Ovary (tissue), 3 donors: Measurements from ENCODE around the gene SASH3.

Experiments
- POLR2A ChIP-seq: fragments of 450-650 bp; IDR thresholded peaks from one replicate; pipeline ENCODE4 v1.6.1; 2017; ENCODE audit warnings: antibody characterized with exemption, mild to moderate bottlenecking, moderate library complexity
- TF ChIP-seq, protein P1 (sequence below), 3 donors: fragments of 450-650 bp in 2 of 3; fragments of 200-600 bp in 1 of 3; IDR thresholded peaks; one replicate each; pipeline versions ENCODE4 v1.5.1 to v1.8.0; 2016 to 2022; ENCODE audit warnings: antibody characterized with exemption in 3 of 3, mild to moderate bottlenecking in 1 of 3
- donor health status: DM: no; HTN: no; CAD: no.

DNA sequence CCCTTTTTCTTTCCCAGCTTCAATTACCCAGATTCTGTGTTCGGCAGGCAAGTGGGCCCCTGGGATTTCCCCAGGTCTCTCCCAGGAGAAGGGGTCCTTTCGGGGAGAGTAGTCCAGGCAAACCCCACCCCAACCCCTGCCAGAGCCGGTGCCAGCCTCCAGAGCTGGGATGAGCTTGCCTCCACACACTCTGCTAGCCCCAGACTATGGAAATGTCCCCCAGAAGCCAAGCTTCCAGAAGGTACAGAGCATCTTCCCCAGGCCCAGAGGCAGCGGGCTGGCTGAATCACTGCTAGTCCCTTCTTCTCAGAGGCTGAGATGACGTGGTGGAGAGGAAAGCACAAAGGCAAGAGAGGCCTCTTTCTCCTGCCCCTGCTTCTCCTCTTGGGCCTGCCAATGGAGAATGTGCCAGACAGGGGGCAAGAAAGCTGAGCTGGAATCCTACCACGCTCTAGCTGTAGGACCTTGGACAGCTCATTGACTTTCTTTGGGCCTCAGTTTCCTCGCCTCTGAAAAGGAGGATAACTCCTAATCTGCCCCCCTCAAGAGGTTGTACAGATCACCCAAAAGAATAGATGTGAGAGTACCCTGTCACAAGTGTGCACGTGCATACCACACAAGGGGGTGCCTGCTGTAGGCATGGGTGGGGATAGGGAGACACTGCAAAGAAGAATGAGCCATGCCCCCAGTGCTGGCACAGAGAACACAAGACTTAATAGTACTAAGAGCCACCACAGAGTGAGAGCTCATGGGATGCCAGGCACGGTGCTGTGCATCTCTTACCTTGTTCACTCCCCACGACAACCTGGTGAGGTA is 2.1 kb downstream of the SASH3 start:
- TF ChIP-seq, protein P1, sequence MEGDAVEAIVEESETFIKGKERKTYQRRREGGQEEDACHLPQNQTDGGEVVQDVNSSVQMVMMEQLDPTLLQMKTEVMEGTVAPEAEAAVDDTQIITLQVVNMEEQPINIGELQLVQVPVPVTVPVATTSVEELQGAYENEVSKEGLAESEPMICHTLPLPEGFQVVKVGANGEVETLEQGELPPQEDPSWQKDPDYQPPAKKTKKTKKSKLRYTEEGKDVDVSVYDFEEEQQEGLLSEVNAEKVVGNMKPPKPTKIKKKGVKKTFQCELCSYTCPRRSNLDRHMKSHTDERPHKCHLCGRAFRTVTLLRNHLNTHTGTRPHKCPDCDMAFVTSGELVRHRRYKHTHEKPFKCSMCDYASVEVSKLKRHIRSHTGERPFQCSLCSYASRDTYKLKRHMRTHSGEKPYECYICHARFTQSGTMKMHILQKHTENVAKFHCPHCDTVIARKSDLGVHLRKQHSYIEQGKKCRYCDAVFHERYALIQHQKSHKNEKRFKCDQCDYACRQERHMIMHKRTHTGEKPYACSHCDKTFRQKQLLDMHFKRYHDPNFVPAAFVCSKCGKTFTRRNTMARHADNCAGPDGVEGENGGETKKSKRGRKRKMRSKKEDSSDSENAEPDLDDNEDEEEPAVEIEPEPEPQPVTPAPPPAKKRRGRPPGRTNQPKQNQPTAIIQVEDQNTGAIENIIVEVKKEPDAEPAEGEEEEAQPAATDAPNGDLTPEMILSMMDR (IDR thresholded peaks at IDR 0.05): no peak
- TF ChIP-seq POLR2A: no peak
